Small intestine (tissue), 7 donors: ENCODE measurements around the gene SUPT20HL1. TPM values are rescaled to one million over a fixed set of nuclear protein-coding genes. Genes with fewer than 3 reads are reported as not detected.

Experiments
- DNase-seq, 2 donors: peaks; one replicate each; pipeline versions ENCODE4 v3.0.0 to v3.0.0-alpha.2; 2013
- FAIRE-seq: peaks from 2 replicates; lab custom pipeline; 2012; peaks lifted over from hg19 to GRCh38; lab: Jason Lieb, UNC
- H3K27ac ChIP-seq, 3 donors: one replicate each; pipeline ENCODE4 v1.5.1; 2013; ENCODE audit warnings: low read length in 2 of 3, mild to moderate bottlenecking in 2 of 3, control low read depth in 1 of 3, inconsistent platforms in 1 of 3, low read depth in 1 of 3, moderate library complexity in 1 of 3
- H3K27me3 ChIP-seq, 3 donors: one replicate each; pipeline ENCODE4 v1.6.1; 2013; ENCODE audit warnings: low read length in 3 of 3, inconsistent platforms in 1 of 3; ENCODE audit not compliant: control insufficient read depth in 3 of 3, insufficient read depth in 3 of 3
- H3K36me3 ChIP-seq, 3 donors: one replicate each; pipeline ENCODE4 v1.6.1; 2013; ENCODE audit warnings: low read length in 3 of 3, inconsistent platforms in 1 of 3, low read depth in 1 of 3, mild to moderate bottlenecking in 1 of 3, moderate library complexity in 1 of 3; ENCODE audit not compliant: control insufficient read depth in 3 of 3, insufficient read depth in 2 of 3
- H3K4me1 ChIP-seq, 3 donors: one replicate each; pipeline ENCODE4 v1.6.1; 2013; ENCODE audit warnings: low read length in 2 of 3, inconsistent platforms in 1 of 3, low read depth in 1 of 3, mild to moderate bottlenecking in 1 of 3, moderate library complexity in 1 of 3; ENCODE audit not compliant: control insufficient read depth in 3 of 3, insufficient read depth in 2 of 3
- H3K4me3 ChIP-seq, 3 donors: one replicate each; pipeline ENCODE4 v1.5.1; 2013; ENCODE audit warnings: low read length in 3 of 3, control low read depth in 1 of 3, inconsistent platforms in 1 of 3, low read depth in 1 of 3, mild to moderate bottlenecking in 1 of 3, moderate library complexity in 1 of 3
- H3K9me3 ChIP-seq, 2 donors: one replicate each; pipeline ENCODE4 v1.6.1; 2013; ENCODE audit warnings: low read depth in 1 of 2, low read length in 1 of 2; ENCODE audit not compliant: control insufficient read depth in 2 of 2, insufficient read depth in 1 of 2
- WGBS, 3 donors: extraction: QIAGEN DNeasy Blood & Tissue Kit; methylation state at CpG; one replicate each; pipeline ENCODE4 v1.1.7; 2013; 5-methylcytosine and 5-hydroxymethylcytosine counted together
- polyA plus RNA-seq, 4 donors: library from polyadenylated mRNA; stranded (reverse) in 3 of 4; unstranded in 1 of 4; fragments of 200-250 nt in 3 of 4; fragments of 120-200 nt in 1 of 4; gene quantifications; one replicate each; pipeline versions ENCODE4 v1.2.1 to v1.2.3, GENCODE V29; 2013
- donor health status: healthy with polysubstance abuse.
- donor health status: control.
- donor health status: control.
- donor health status: Bipolar disorder and iron deficiency.
- donor health status: healthy.

The SUPT20HL1 gene
- polyA plus RNA-seq, 4 donors: 0.19 TPM; not detected in 3

DNA sequence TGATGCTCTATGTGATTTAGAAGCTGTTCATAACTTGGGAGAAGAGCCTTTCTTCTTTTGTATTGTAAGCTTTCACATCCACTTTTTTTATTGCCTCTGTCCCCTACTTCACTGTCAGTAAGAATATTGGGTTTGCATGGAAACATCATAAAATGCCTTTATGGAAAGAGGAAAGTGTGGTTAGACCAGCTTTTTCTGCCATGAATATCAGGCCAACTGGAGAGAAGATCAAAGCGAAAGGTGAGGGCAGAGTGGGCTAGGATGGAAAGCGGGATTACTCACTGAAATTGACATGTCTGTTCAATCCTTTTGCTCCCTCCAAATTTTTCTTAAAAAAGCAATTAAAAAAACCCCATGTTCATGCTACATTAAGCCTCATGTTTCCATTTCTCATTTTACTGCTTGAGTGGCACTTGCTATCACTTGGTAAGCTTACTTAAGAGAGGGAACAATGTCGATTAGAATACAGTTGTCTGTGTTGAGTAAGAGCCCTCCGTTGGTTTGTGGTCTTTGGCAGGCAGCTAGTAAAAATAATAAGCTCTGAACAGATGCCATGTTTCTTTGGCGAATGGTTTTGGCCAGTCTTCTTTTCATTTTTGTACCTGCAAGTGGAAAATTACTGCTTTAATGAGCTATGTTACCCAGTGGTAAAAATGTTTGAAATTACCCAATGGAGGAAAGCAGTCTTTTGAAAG lies 35.9 kb downstream of the SUPT20HL1 start:
- WGBS, 3 donors: 63 to 71% (median 67%) methylated on average over 5 of the region's 5 CpGs
- Histone ChIP-seq H3K9me3 (no peaks in the 10 kb centered on the region), H3K4me1 (no peaks in the 10 kb centered on the region), H3K27ac (no peak overlapping the region), H3K27me3 (no peaks in the 10 kb centered on the region), H3K4me3 (no peak overlapping the region), H3K36me3 (no peaks in the 10 kb centered on the region)
- FAIRE-seq (no peak), DNase-seq (no peak)

- WGBS, 3 donors: 68 to 75% (median 74%) methylated on average over 1 of the region's 1 CpG
- H3K9me3 ChIP-seq: no peaks in the 10 kb centered on the region
- H3K4me1 ChIP-seq: no peaks in the 10 kb centered on the region
- DNase-seq (no peak), FAIRE-seq (no peak)
- no peaks in the 10 kb centered on the region for H3K27me3 ChIP-seq
- no peak overlapping the region for H3K4me3 ChIP-seq
- no peaks in the 10 kb centered on the region for H3K36me3 ChIP-seq
- H3K27ac ChIP-seq: no peak overlapping the region
These were observed 36.5 kb downstream of the SUPT20HL1 start for GRCh38 chrX:24396931-24397279.

- Histone ChIP-seq H3K36me3 (no peaks in the 10 kb centered on the region), H3K9me3 (no peaks in the 10 kb centered on the region), H3K4me3 (no peak overlapping the region), H3K27ac (no peak overlapping the region), H3K27me3 (no peaks in the 10 kb centered on the region), H3K4me1 (no peaks in the 10 kb centered on the region)
- DNase-seq (no peak), FAIRE-seq (no peak)
- 89 to 93% (median 93%) methylated on average over 2 of the region's 2 CpGs for WGBS, 3 donors
These were observed 38.3 kb downstream of the SUPT20HL1 start for GRCh38 chrX:24398766-24399165.

GRCh38 chrX:24399550-24399949 lies 39.1 kb downstream of the SUPT20HL1 start:
- 78 to 91% (median 90%) methylated on average over 5 of the region's 5 CpGs for WGBS, 3 donors
- no peaks in the 10 kb centered on the region for H3K36me3 ChIP-seq
- no peak for DNase-seq
- no peaks in the 10 kb centered on the region for H3K27me3 ChIP-seq
- no peak overlapping the region for H3K4me3 ChIP-seq
- H3K9me3 ChIP-seq: no peaks in the 10 kb centered on the region
- no peak overlapping the region for H3K27ac ChIP-seq
- no peak for FAIRE-seq
- H3K4me1 ChIP-seq: no peaks in the 10 kb centered on the region

GRCh38 chrX:24405959-24406358 lies 45.5 kb downstream of the SUPT20HL1 start:
- no peak overlapping the region for H3K27ac ChIP-seq
- no peaks in the 10 kb centered on the region for H3K27me3 ChIP-seq
- H3K4me1 ChIP-seq: no peaks in the 10 kb centered on the region
- no peak overlapping the region for H3K4me3 ChIP-seq
- H3K9me3 ChIP-seq: no peaks in the 10 kb centered on the region
- FAIRE-seq (no peak), DNase-seq (no peak)
- H3K36me3 ChIP-seq: no peaks in the 10 kb centered on the region

Other genes starting within 250 kb of the SUPT20HL1 start
- gene ZFX, start 210.9 kb upstream of the SUPT20HL1 start, polyA plus RNA-seq: 10 to 100 TPM in 1 of 4 donors, 1 to 10 TPM in 3; 5.8 to 18.6 (median 6.7) TPM
- gene SUPT20HL2, start 46.6 kb upstream of the SUPT20HL1 start, polyA plus RNA-seq: under 1 TPM in 1 of 4 donors, not detected in 3; 0.04 TPM
- gene PDK3, start 104.6 kb downstream of the SUPT20HL1 start, polyA plus RNA-seq: 10 to 100 TPM in 2 of 4 donors, 1 to 10 TPM in 2; 7.1 to 16.0 (median 11.3) TPM